Forelimb muscle (tissue), 1 donor: Measurements from ENCODE around the gene PPAN. TPM values are rescaled to one million over a fixed set of nuclear protein-coding genes. Genes with fewer than 3 reads are reported as not detected.

Experiments used
- DNase-seq: peaks from one replicate; pipeline ENCODE4 v3.0.0-alpha.2; 2013; ENCODE audit warnings: low read depth
- polyA plus RNA-seq: library from polyadenylated mRNA; unstranded; fragments of 120-200 nt; gene quantifications from one replicate; pipeline ENCODE4 v1.2.1, GENCODE V29; 2013; ENCODE audit not compliant: insufficient read length

The PPAN gene
- polyA plus RNA-seq, 1 donor, result 28.5 TPM

DNA sequence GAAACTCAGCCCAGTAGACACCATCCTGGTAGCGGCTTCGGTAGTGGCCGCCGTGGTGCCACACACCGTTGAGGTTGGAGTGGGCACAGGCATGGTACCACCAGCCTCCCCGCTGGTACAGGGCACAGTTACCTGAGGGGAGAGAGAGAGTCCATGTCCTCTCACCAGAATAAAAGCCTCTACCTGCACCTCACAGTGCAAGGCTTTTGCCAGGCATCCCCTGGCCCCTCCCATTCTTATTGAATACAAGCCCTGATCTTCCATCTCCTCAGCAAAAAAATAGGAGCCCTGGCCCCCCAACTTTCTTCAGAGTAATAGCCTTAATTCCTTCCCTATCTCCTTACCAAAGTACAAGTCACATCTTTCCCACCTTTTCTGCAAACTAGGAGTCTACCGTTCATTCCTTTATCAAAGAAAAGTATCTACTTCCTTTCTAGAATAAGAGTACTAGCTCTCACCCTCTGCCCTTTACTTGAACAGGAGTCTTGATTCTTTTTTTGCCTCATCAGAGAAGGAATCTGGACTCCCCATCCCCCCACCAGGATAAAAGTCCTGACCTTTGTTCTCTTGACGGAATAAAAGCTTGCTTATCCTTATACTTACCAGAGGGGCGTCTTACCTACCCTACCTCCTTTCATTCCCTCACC lies 13.4 kb upstream of the PPAN start:
- no peak for DNase-seq

DNA sequence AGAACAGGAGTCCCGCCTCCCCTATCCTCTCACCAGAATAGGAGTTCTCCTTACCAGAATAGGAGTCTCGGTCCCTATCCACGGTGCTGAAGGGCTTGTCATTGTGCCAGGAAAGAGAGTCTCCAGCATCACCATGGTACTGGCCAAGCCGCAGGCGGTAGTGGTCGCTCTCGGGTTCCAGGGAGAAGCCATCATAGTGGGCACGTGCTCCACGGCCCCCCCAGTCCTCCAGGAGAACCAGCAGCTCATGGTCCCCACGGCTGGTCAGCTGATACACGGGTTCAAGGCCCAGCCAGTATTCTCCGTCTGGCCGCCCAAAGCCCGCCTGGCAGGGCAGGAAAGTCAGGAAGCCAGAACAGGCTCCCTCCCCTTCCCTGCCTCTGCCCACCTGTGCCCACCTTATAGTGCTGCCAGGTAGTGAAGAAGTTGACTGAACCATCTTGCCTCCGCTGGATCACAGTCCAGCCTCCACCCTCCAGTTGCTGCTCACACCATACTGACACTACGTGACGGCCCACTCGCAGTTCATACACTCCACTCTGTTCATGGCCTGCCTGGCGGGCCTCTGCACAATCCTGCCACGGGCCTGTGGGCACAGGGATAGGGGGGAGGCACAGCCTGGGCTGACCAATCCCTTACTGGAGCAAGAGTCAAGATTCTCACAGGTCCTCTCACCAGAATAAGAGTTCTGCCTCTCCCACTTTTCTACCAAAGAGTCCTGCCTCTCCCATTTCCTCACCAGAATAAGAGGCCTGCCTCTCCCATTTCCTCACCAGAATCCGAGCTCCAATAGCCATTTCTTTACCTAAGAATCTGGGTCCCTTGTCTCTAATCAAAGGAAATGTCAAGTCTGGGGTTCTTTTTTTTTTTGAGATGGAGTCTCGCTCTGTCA lies 12.6 kb upstream of the PPAN start:
- no peak for DNase-seq

DNA sequence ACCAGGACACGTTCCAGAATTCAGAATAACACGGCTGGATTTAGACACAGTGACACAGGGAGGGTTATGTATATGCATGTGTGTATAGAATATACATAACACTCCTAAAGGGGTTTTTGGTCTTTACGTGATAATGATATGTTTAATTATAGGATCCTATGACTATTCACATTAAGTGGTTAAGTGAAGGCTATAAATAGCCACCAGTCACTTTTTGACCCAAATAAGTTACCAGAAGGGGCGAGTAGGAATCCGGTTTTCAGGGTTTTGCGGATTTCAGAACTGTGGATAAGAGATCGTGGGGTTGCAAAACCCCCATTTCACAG lies 10.6 kb upstream of the PPAN start:
- no peak for DNase-seq

DNA sequence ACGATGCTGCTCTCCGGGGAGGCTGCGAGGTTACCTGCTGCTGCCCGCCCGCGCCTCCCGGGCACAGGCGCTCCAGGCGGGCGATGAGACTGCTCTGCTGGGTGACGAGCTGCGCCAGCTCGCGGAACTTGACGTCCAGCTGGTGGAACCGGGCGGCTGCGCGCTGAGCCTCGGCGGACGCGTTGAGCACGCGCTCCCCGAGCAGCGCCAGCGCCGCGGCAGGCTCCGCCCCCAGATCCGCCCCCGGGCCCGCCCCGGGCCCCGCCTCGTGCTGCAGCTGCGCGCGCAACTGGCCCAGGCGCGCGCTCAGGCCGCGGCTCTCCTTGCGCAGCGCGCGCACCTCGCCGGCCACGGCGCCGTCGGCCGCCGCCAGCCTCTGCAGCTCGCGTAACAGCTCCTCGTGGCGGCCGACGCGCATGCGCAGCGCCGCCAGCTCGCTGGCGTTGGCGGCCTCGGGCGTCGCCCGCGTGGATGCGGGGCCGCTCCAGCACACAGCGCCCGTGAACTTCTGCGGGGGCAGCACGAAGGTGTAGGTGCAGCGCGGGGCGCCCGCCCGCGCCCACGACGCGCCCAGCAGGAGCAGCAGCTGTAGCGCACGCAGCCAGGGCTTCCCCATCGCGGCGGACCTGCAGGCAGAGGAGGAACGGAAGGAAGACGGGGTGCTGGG lies 10.1 kb upstream of the PPAN start:
- peak; percentile 86 for DNase-seq

DNA sequence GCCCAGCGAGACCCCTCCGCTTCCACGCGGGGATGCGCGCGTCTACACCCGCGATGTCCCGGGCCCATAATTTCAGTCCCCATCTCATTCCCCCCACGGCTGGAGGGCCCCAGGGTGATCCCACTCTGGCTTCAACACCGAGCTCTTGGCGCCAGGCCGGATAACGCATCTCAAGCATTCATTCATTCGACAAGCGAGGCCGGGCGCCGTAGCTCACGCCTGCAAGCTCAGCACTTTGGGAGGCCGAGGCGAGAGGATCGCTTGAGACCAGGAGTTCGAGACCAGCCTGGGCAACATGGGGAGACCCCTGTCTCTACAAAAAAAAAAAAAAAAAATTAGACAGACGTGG lies 9.6 kb upstream of the PPAN start:
- no peak for DNase-seq

DNA sequence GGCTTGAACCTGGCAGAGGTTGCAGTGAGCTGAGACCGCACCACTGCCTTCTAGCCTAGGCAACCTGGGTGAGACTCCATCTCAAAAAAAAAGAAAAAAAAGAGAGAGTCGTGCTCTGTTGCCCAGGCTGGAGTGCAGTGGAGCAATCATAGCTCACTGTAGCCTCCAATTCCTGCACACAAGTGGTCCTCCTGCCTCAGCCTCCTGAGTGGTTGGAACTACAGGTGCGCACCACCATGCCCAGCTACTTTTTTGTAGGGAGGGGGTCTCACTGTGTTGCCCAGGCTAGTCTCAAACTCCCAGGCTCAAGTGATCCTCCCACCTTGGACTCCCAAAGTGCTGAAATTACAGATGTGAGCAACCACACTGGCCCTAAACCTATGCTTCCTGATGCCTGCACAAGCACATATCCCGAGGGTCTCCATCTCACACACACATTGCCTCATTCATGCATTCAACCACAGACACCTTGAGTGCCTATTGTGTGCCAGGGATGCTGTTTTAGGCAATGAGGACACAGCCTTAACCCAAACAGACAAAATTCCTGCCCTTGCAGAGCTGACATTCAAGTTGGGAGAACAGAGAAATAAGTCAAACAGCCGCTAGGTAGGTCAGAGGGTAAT lies 5.9 kb upstream of the PPAN start:
- no peak for DNase-seq

DNA sequence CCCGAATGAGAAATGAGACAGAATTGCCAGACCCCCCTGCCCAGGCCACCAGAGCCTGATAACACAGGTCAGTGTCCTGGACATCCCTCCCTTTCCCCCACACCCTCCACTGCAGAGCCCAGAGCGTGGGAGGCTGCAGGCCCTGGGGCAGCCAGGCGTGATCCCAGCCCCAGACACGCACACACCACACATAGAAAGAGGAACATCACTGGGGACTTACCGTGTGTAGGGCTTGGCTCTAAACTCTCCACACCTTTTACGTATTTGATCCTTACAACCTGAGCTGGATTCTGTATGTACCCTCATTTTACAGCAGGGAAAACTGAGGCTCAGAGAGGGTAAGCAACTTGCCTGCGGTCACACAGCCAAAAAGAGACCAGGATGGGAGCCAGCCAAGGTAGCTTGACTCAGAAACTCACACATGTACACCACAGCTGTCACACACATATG lies 3.4 kb upstream of the PPAN start:
- no peak for DNase-seq

DNA sequence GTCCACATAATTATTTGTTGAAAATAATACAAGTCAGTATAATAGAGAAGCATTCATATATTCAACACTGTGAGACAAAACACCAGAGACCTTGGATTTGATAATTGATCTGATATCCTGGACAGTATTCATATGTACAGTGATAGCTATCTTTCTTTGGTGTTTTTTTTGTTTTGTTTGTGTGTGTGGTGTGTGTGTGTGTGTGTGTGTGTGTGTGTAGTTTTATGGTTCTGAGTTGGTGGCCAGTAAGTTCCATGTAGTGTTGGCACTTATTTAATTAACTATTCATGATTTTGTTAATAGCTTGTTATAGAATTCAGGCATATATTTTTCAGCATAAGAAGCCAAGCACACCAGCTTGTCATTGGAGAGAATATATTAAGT lies 2.0 kb upstream of the PPAN start:
- no peak for DNase-seq

DNA sequence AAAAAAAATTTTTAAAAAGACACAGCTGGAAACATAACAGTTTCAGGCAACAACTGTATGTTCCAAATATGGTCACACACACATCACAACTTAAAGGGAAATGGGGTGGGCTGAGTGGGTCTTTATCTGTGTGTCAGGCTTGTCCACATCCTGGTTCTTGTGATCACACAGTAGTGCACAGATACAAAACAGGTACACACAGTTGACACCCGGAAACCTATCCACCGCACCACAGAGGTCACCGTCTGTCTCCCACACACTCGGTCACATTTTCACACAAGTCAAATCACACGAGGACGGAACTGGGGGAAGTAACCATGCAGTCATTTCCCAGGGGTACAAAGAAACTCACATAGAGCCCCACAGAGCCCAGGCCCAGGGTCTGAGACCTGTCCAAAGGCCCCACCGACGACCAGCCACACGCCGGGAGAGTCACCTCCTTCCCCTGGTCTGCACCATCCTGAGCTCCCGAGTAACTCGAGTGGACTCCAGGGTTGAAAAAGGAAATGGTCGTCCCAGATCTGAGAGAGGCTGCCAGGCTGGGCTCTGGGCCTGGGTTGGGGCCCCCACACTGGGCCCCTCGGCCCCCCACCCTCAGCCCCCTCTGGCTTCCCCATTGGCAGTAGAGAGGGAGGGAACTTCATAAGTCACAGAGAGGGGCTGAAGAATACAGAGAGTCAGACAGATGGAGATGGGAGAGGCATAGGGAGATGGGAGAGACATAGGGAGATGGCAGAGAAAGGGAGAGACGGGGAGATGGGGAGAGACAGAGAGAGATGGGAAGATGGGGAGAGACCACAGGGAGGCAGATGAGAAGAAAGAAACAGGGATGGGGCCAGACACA lies 1.3 kb upstream of the PPAN start:
- DNase-seq, result no peak

DNA sequence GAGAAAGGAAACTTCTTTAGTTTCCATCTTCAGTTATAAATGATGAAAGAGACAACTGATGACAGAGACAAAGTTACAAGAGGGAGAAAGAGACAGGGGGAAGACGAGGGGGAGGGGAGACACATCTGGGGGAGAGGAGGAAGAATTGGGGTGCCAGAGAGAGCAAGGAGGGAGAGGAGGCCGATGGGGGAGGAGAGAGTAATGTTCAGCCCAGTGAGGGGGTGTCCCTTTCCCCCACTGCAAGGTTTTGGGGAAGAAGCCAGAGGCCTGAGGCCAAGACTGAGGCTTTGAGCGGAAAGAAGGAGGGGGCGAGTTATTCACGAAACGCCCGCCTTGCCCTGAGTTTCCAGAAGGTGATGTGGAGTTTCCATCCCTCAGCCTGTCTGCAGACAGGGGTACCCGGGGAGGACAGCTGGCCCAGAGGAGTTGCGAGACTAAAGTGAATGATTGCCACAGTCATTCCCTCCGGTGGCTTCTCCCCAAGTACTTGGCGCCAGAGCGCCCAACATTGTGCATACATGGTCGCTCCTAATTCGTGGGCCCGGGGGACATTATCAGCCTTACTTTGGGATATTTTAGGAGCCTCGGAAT lies 558 bp upstream of the PPAN start:
- peak; percentile 51 for DNase-seq

DNA sequence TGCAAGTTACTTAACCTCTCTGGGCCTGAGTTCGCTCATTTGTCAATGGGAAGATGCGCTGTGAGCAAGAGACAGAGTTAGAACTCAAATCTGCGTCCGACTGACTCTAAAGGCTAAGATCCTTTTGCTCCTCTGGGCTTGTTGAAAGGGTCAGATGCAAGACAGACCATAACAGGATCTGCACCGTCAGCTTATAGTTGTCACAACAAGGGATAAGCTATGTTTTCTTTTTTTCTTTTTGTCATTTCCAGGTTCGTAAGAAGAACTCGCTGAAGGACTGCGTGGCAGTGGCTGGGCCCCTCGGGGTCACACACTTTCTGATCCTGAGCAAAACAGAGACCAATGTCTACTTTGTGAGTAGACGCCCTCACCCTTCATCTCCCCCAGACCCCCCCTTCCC lies 1.1 kb downstream of the PPAN start:
- no peak for DNase-seq

DNA sequence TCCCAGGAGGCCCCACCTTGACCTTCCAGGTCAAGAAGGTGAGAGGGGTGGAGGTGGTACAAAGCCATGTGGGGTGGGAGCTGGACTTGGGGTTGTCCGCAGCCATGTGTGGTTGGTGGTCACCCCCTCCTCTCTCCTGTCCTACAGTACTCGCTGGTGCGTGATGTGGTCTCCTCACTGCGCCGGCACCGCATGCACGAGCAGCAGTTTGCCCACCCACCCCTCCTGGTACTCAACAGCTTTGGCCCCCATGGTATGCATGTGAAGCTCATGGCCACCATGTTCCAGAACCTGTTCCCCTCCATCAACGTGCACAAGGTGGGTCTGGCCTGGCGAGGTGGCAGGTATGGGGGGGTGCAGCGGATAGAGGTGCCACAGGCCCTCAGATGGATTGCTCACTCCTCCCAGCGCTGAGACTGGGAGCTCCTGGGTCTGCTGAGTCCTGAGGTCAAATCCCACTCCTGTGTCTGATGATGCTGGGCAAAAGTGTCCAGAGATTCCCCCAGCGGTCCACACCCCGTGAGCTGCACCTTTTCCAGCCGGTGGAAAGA lies 1.7 kb downstream of the PPAN start:
- no peak for DNase-seq

DNA sequence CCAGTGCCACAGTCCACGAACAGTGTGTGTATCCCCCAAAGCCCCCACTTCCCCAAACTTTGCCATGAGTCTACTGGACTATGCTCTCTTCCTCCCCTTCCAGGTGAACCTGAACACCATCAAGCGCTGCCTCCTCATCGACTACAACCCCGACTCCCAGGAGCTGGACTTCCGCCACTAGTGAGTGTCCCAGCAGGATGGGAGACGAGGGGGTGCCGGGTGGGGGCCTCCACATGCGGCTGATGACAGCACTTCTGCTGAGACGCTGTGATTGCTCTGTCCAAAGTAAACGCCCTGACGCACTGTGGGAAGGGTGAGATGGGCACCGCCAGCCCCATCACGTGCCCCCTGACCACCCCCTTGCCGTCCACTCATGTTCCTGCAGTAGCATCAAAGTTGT lies 3.4 kb downstream of the PPAN start:
- no peak for DNase-seq

DNA sequence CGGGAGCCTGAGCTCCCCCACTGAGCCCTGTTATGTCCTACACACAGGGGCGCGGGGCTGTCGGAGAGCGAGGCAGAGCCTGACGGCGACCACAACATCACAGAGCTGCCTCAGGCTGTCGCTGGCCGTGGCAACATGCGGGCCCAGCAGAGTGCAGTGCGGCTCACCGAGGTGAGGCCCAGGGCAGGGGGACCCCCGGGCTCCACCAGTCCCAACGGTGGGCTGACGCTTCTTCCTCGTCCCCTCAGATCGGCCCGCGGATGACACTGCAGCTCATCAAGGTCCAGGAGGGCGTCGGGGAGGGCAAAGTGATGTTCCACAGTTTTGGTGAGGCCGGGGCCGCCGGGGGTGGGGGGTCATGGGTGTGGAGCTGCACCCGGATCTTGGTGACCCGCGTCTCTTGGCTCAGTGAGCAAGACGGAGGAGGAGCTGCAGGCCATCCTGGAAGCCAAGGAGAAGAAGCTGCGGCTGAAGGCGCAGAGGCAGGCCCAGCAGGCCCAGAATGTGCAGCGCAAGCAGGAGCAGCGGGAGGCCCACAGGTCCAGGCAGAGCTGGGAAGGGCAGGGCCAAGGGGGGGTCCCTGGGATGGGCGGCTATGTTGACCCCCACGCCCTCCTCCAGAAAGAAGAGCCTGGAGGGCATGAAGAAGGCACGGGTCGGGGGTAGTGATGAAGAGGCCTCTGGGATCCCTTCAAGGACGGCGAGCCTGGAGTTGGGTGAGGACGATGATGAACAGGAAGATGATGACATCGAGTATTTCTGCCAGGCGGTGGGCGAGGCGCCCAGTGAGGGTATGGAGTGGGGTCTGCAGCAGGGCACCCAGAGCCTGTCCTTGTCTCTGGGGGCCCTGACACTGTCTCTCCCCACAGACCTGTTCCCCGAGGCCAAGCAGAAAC lies 4.2 kb downstream of the PPAN start:
- no peak for DNase-seq

DNA sequence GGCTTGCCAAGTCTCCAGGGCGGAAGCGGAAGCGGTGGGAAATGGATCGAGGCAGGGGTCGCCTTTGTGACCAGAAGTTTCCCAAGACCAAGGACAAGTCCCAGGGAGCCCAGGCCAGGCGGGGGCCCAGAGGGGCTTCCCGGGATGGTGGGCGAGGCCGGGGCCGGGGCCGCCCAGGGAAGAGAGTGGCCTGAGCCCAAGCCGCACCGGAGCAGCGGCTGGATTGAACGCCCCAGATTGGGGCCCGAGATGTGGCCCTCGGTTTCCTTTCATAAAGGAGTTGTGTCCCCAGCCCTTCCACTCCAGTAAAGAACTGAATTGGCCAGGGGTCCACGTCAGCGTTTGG lies 4.8 kb downstream of the PPAN start:
- DNase-seq, result no peak

DNA sequence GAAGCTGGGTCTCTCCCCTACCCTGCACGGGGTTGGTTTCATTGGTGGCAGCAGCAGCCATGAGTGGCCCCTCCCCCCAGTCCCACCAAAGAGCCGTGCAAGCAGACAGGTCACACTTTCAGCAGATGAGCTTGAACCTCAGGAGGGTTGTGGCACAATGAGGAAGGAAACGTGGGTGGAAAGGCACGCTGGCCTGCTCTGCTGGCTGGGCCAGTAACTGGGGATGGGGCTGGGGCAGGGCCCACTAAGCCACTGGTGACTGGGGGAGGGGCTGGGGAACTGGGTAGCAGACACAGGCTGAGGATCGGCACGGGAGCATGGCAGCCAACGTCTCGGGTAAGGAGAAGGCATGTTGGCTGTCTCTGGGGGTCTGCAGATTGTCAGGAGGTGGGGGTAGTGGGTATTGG lies 5.2 kb downstream of the PPAN start, which contains the start of gene P2RY11:
P2RY11 (plus strand) TSS at position 289 of the 407 bp plus-strand sequence; CDS start at position 318, 29 bp downstream.
- no peak for DNase-seq

DNA sequence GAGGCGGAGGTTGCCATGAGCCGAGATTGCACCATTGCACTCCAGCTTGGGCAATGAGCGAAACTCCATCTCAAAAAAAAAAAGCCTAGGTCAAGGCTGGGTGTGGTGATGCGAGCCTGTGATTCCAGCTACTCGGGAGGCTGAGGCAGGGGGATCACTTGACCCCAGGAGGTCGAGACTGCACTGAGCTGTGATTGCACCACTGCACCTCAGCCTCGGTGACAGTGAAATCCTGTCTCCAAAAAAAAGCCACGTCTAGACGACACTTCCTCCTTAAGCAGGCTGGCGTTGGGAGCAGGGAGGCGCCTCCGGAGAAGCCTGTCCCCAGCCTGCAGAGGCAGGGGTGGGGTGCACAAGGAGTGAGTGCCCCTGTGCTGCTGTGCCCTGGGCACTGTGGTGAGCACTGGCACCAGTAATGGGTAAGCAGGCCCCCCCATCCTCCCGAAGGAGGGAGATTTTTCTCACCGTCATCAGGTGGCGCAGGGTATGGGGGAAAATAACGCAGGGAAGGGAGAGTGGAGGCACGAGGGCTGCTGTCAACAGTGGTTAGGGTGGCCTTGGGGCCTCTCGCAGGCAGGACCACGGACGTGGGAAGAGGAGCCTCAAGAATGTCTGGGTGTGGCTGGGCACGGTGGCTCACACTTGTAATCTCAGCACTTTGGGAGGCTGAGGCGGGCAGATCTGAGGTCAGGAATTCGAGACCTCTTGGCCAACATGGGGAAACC lies 6.0 kb downstream of the PPAN start:
- DNase-seq, result no peak

DNA sequence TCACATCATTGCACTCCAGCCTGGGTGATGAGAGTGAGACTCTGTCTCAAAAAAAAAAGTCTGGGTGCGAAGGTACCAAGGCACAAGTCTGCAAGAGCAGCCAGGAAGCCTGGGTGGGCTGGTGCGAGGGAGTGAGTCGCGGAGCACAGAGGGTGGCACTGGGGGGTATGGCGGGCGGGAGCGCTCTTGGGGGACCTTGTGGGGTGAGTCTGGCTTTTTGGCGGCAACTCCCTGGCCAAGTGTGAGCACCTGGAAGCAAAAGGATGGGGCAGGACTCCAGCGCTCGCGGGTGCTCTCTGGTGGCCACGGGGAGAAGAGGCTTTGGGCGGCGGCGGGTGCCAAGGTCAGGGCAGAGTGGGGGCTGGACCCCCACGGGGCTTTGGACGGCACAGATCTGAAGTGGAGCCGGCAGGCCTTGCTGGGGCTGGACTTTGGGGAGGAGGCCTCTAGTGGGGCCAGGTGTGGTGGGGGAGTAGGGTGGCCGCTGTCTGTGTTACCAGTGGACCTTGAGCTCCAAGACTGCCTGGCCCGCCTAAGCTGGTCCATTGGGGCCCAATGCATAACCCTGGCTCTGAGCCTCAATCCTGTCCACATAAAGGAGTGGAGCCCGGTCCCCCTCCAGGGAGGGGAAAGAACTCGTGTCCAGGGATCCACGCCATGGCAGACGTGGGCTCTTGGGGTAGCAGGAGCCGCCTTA lies 6.9 kb downstream of the PPAN start:
- DNase-seq, result no peak

DNA sequence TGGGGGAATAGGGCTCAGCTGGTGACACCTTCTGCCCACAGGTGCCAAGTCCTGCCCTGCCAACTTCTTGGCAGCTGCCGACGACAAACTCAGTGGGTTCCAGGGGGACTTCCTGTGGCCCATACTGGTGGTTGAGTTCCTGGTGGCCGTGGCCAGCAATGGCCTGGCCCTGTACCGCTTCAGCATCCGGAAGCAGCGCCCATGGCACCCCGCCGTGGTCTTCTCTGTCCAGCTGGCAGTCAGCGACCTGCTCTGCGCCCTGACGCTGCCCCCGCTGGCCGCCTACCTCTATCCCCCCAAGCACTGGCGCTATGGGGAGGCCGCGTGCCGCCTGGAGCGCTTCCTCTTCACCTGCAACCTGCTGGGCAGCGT lies 7.4 kb downstream of the PPAN start:
- no peak for DNase-seq
